GM04504 (cell line): ENCODE data around the gene PLPP7.
"Not testable (repeated sequence)": the region's sequence is repeated elsewhere in the genome, so short reads cannot be mapped to it uniquely, and the experiment has no call there.

Experiments used
- DNase-seq: peaks from one replicate; pipeline ENCODE4 v3.0.0-alpha.2; 2012; ENCODE audit warnings: low read depth

The PLPP7 gene

GRCh38 chr9:131266266-131267229 lies 23.0 kb upstream of the PLPP7 start:
- no peak for DNase-seq

GRCh38 chr9:131270171-131271015 lies 19.1 kb upstream of the PLPP7 start:
- no peak for DNase-seq

GRCh38 chr9:131271016-131271273 lies 18.6 kb upstream of the PLPP7 start:
- not testable (repeated sequence) for DNase-seq

- no peak for DNase-seq
Measured at GRCh38 chr9:131271506-131271931, 18.0 kb upstream of the PLPP7 start.

- no peak for DNase-seq
Measured at GRCh38 chr9:131272212-131272611, 17.3 kb upstream of the PLPP7 start.

GRCh38 chr9:131273146-131273855 lies 16.2 kb upstream of the PLPP7 start:
- no peak for DNase-seq

- no peak for DNase-seq
Measured at GRCh38 chr9:131273856-131274673, 15.5 kb upstream of the PLPP7 start.

GRCh38 chr9:131274674-131275331 lies 14.7 kb upstream of the PLPP7 start:
- DNase-seq, result no peak

GRCh38 chr9:131275332-131276093 lies 14.0 kb upstream of the PLPP7 start:
- DNase-seq, result no peak

GRCh38 chr9:131276094-131276888 lies 13.2 kb upstream of the PLPP7 start, which contains the start of gene FAM78A:
Gene FAM78A, minus strand, starts transcription at chr9:131276510. Its CDS starts 331 bp downstream, at chr9:131276179.
- DNase-seq, result no peak

GRCh38 chr9:131276891-131277286 lies 12.6 kb upstream of the PLPP7 start:
- DNase-seq, result no peak

GRCh38 chr9:131277287-131277909 lies 12.1 kb upstream of the PLPP7 start:
- DNase-seq, result no peak

- no peak for DNase-seq
Measured at GRCh38 chr9:131277910-131278701, 11.4 kb upstream of the PLPP7 start.

GRCh38 chr9:131278702-131279111 lies 10.8 kb upstream of the PLPP7 start:
- no peak for DNase-seq

- DNase-seq, result no peak
Measured at GRCh38 chr9:131279196-131279862, 10.2 kb upstream of the PLPP7 start.

- no peak for DNase-seq
Measured at GRCh38 chr9:131279863-131280570, 9.5 kb upstream of the PLPP7 start.

- DNase-seq, result no peak
Measured at GRCh38 chr9:131280660-131281059, 8.9 kb upstream of the PLPP7 start.
